HG02943 (cell line): ENCODE data around the gene STARD3.

Experiments
- ATAC-seq: cut with Tn5 transposase; IDR thresholded peaks from one replicate; pipeline ENCODE4 v1.9.1; 2021; ENCODE audit warnings: mild to moderate bottlenecking, low read depth, moderate library complexity; ENCODE audit not compliant: unreplicated experiment

STARD3 gene

DNA sequence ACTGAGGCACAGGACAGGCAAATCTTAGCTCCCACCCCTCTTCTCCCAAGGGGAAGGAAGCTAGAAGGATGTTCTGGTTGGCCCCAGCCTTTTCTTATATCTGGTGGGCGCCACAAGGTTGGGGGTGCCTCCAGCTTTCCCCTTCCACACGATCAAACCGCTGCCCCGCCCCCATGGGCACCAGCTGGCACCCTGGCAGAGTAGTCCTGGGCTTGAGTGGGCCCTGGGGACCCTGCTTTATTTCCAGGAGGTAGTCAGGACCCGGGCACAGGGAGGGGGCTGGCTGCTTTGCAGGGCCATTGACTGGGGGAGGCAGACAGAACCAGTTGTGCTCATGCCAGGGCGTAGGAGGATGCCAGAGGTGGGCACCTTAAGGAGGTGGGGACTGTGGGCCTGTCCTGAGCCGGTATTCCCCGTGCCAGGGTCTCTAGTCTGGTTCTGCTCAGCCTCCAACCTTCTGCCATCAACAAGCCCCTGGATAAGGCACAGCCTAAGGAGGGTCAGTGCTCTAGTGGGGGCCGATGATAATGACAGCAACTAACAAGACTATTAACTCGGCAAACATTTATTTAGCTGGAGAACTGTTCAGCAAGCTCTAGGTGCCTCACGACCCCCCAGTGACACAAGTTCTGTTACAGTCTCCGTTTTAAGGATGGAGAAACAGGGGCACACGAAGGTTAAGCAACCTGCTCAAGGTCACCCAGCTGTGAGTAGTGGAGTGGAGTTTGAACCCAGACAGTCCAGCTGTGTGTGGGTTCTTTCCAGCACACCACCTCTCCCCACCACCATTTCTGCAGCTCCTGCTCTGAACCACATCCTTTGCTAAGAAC, 17.8 kb upstream of the STARD3 start:
- ATAC-seq, result no peak

DNA sequence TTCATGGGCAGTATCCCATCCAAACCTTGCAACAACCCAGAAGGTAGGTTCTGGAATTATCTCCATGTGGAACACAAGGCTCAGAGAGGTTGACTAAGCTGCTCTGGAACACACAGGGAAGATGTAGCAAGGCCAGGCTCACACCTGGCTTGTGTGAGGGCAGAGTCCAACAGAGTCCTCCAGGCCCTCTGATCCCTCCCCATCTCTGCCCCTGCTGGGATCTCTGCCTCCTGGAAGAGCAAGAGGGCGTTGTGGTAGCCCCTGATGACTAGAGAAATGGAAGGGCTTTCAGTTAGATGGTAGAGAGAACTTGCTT, 17.2 kb upstream of the STARD3 start:
- ATAC-seq, result no peak

GRCh38 chr17:39621523-39622379, 15.2 kb upstream of the STARD3 start:
- ATAC-seq, result no peak

GRCh38 chr17:39622380-39623006, 14.5 kb upstream of the STARD3 start:
- ATAC-seq, result no peak

DNA sequence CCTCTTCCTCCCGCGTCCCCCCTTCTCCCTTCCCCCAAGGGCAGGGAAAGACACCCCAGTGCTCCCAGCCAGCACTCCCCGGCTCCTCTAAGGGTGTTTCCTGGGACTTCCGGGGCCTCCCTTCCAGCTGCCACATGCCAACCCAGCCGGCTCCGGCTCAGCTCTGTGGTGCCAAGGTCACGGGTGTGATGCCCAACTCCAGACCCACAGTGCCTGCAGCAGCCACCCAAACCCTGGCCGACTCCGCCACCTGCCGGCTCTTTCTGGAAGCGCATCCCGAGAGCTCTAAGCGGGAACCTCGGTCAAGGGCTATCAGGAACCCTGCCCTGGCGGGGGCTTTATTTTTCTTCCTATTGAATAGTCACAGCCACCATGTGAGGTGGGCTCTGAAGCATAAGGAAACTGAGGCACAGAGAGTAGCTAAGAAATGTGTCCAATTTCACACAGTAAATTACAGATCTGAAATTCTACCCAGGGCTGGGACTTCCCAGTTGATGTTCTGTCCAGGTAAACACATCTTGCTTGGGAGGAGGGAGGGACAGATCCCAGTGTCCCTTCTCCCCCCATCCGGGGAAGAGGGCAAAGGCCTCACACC, 13.5 kb upstream of the STARD3 start:
- no peak for ATAC-seq

DNA sequence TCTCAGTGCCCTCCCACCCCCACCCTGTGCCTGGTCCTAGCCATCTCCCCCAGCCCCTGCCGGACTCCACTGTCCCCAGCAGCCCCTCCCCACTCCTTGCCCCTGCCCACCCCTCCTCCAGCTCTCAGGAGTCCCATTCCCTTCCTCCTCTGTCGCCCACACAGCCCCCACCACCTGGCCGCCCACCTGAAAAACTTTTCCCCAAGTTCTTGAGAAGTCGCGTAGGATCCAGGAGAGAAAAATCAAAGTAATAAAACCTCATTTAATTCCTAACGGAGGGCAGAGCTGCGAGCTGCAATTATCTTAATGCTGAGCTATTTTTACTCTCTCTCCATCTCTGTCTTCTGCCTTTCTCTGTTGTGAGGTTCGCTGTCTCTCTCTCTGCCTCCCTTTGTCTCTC, 12.6 kb upstream of the STARD3 start:
- no peak for ATAC-seq

GRCh38 chr17:39625198-39625785, 11.7 kb upstream of the STARD3 start:
- no peak for ATAC-seq

- ATAC-seq, result no peak
These were observed 10.5 kb upstream of the STARD3 start, which contains the start of gene PPP1R1B for GRCh38 chr17:39626171-39627046. TSS of gene PPP1R1B (plus strand) at chr17:39626952. CDS start at chr17:39627393, 441 bp downstream.

GRCh38 chr17:39627047-39627711, 9.8 kb upstream of the STARD3 start:
- no peak for ATAC-seq

- ATAC-seq, result no peak
These were observed 9.0 kb upstream of the STARD3 start for GRCh38 chr17:39627712-39628516.

DNA sequence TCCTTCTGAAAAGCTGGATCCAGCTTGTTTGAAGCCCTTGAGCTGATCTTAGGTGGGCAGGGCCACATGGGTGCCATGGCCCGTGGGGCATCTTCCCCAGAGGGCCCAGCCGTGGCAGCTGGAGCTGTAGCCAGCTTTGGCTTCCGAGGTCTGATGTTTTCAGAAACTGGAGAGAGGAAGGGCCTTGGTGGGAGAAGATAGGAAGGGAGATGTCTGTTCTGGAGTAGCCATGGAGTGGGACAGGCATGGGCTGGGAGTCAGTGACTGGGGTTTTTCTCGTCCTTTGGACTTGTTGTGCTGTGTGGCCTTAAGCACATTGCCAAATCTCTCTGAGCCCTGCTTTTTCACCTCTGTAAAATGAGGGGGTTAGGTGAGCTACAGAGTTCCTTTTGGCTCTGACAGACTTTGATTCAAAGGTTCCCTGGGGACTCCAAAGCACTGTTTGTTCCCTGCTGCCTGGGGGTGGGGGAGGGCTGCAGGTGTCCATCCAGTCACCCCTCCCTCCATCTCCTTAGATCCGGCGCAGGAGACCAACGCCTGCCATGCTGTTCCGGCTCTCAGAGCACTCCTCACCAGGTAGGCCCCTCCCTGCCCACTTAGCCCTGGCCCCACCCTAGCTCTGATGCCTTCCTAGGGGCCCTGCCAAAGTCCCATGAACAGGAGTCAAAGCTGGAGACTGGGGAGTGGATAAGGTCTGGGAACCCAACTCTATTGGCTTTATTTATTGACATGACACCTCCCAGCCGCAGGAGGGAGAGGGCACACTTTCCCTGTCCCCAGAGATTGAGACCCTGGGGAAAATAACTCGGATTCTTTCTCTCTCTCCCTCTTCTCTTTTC, 8.1 kb upstream of the STARD3 start:
- ATAC-seq, result no peak

GRCh38 chr17:39629494-39629880, 7.5 kb upstream of the STARD3 start:
- no peak for ATAC-seq

DNA sequence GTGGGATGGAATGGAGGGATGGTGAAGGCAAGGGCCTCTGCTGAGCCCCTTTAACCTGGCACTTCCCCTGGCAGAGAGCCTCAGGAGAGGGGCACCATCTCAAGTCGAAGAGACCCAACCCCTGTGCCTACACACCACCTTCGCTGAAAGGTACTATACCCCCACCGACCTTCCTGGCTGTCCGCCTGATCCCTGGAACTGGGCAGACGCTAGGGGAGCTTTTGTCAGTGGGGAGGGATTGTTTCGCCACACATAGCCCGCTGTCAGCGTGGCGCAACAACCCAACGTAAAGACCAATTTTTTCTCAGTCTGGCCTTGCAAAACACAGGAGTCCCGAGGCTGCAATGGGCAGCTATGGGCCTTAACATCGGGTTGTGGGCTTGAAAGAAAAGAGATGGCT, 7.0 kb upstream of the STARD3 start:
- ATAC-seq, result no peak

GRCh38 chr17:39631403-39631802, 5.5 kb upstream of the STARD3 start:
- no peak for ATAC-seq

DNA sequence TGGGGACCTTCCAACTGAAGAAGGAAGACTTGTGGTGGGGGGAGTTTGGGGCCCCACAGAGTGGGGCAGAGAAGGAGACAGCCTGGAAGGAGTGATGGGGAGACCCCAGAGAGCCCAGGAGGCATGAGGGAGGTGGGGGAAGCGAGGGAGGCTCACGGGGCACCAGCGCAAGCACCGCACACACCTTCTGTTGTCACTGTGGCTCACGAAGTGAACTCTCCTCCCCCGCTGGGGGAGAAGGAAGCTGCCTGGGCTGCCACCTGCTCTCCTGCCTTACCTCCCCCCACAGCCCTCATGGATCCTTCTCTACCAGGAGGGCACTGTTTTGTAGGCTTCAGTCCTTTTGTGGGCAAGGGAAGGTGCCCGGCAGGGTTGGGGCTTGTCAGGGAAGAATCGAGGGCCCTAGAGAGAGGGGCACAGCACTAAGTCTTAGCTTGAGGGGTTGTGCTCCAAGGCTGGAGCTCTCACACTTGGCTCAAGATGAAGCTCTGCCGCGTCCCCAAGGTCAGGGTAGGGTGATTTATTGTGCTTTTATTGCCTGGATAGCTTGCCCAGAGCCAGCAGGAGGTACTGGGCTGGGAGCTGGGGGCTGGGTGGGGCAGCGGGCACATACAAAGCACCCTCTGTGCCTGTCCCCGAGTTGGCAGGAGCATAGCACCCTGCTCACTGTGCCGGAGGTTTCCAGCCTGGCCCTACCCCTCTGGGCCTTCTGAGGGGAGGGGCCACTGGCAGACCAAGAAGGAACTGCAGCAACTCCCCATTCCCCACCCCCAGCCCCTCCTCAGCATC, 4.6 kb upstream of the STARD3 start:
- no peak for ATAC-seq

- no peak for ATAC-seq
These were observed 3.3 kb upstream of the STARD3 start for GRCh38 chr17:39633570-39634183.
